Naive B cell (primary cell): ENCODE results near the gene RPUSD3. TPM values are rescaled to one million over a fixed set of nuclear protein-coding genes. Genes with fewer than 3 reads are reported as not detected.
A peak's percentile ranks its signal among the peaks of the same experiment; 100 is the strongest.
"Not testable (repeated sequence)": the region's sequence is repeated elsewhere in the genome, so short reads cannot be mapped to it uniquely, and the experiment has no call there.

Source experiments
- ATAC-seq, 2 donors: fragments of 150-1000 bp; cut with Tn5 transposase; 2 replicates each; pipeline ENCODE4 v1.10.0; 2021; ENCODE audit warnings: low read depth in 2 of 2, mild to moderate bottlenecking in 2 of 2, moderate library complexity in 2 of 2
- DNase-seq: peaks from one replicate; pipeline ENCODE4 v3.0.0; 2022
- H3K27ac Mint-ChIP-seq, 6 donors: one replicate each; pipeline ENCODE4 v1.8.0; 2020 to 2022; ENCODE audit warnings: mild to moderate bottlenecking in 6 of 6, mixed read lengths in 6 of 6, moderate library complexity in 5 of 6, inconsistent platforms in 2 of 6
- H3K27me3 Mint-ChIP-seq, 3 donors: one replicate each; pipeline ENCODE4 v1.8.0; 2021 to 2022; ENCODE audit warnings: mixed read lengths in 3 of 3, mild to moderate bottlenecking in 1 of 3
- H3K36me3 Mint-ChIP-seq, 2 donors: one replicate each; pipeline ENCODE4 v1.8.0; 2020 to 2022; ENCODE audit warnings: mixed read lengths in 2 of 2, inconsistent platforms in 1 of 2, mild to moderate bottlenecking in 1 of 2
- H3K4me1 Mint-ChIP-seq, 3 donors: one replicate each; pipeline ENCODE4 v1.8.0; 2020 to 2022; ENCODE audit warnings: mixed read lengths in 3 of 3, inconsistent platforms in 1 of 3, mild to moderate bottlenecking in 1 of 3, moderate library complexity in 1 of 3
- H3K4me3 Mint-ChIP-seq, 8 donors: one replicate each; pipeline ENCODE4 v1.8.0; 2020 to 2022; ENCODE audit warnings: mild to moderate bottlenecking in 8 of 8, mixed read lengths in 8 of 8, moderate library complexity in 8 of 8, inconsistent platforms in 2 of 8
- H3K9me3 Mint-ChIP-seq, 7 donors: one replicate each; pipeline ENCODE4 v1.8.0; 2020 to 2022; ENCODE audit warnings: mixed read lengths in 7 of 7, mild to moderate bottlenecking in 5 of 7, inconsistent platforms in 2 of 7, moderate library complexity in 1 of 7
- polyA plus RNA-seq, 6 donors: library from polyadenylated mRNA; unstranded; fragments of 300-500 nt; fragmentation: Illumina TruSeq; gene quantifications; one replicate each; pipeline ENCODE4 v1.2.3, GENCODE V29; 2021; ENCODE audit warnings: low read depth in 6 of 6

The RPUSD3 gene
- polyA plus RNA-seq, 6 donors from 2014 or later, result 56.7 to 76.4 (median 65.2) TPM

DNA sequence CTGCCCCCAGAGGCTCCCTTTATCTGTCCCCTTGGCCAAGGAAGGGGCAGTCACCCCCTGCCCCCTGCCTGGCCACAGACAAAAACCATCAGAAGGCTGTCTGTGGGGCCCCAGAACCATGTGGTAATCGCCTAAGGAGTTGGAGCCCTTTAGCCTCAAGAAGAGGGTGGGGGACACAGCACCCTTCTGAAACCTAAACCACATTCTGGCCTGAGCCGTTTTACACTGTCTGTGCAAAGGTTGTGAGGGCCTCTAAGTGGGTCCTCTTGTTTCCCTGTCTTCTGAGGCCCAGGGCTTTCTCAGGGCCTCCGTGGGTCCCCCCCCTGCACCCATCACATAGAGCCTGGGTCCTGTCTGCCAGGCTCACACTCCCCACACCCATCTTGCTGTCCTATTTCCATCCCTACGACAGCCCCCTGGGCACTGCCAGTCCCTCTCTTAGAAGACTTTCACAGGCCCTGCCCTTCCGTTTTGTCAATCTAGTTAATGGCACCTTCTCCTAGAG is 17.9 kb upstream of the RPUSD3 start:
- Mint-ChIP-seq H3K4me3 (peak overlapping the region in 3 of 8 donors; percentile 5 to 64 (median 41)), H3K27me3 (peaks cover 5 to 16% (median 10%) of the 10 kb centered on the region in 3 donors), H3K4me1 (peaks cover 0 to 5% (median 0%) of the 10 kb centered on the region in 3 donors), H3K36me3 (no peaks in the 10 kb centered on the region), H3K27ac (no peak overlapping the region), H3K9me3 (peaks cover 0 to 1% (median 0%) of the 10 kb centered on the region in 7 donors)
- DNase-seq, result no peak
- no peak for ATAC-seq

DNA sequence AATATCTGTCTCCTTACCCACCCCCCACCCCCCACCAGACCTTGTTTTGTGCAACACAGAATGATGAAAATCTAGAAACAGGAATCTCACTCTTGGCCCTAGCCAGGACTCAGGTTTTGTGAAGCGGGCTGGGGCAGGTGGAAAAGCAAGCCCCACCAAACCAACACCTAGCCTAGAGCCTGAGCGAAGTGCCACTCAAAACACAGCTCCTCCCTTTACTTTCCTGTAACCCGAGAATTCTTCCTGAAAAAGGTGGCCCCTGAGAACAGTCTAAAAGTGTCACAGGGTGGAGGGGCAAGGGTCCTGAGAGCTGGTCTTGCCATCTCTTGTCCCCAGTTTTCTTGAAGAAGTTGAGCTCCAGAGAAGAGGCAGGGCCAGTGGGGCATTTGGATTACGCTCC is 17.4 kb upstream of the RPUSD3 start:
- DNase-seq (no peak), ATAC-seq (no peak)
- Mint-ChIP-seq H3K4me3 (no peak overlapping the region), H3K36me3 (no peaks in the 10 kb centered on the region), H3K27ac (no peak overlapping the region), H3K9me3 (peaks cover 0 to 1% (median 0%) of the 10 kb centered on the region in 7 donors), H3K27me3 (peaks cover 5 to 16% (median 10%) of the 10 kb centered on the region in 3 donors), H3K4me1 (peaks cover 0 to 5% (median under 1%) of the 10 kb centered on the region in 3 donors)

DNA sequence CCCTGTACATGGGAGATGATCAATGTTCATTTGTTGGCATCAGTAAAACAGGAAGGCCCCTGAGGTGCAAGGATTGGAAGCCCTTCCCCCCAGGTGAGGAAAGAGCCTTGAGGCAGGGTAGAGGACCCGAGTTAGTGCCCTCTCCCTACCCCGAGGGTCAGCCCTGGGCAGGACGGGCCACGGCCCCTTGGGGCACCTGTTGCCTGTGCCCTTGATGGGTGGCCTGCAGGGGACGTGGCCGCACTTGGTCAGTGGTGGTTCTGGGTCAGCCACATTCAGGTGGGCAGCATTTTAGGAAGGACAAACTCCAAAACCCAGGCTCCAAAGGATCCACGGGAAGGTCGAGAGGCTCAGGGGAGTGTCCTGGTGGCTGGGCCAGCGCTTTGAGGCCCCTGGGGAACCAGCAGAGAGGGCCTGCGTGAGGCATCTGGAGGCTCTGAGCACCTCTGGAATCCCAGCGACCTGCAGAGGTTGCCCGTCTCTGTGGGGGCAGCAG is 15.8 kb upstream of the RPUSD3 start:
- Mint-ChIP-seq H3K9me3 (peaks cover 0 to 1% (median 0%) of the 10 kb centered on the region in 7 donors), H3K27ac (no peak overlapping the region), H3K4me1 (peaks cover 1 to 5% (median 4%) of the 10 kb centered on the region in 3 donors), H3K27me3 (peaks cover 5 to 16% (median 12%) of the 10 kb centered on the region in 3 donors), H3K36me3 (no peaks in the 10 kb centered on the region), H3K4me3 (peak overlapping the region in 1 of 8 donors; percentile 36)
- ATAC-seq (no peak), DNase-seq (no peak)

DNA sequence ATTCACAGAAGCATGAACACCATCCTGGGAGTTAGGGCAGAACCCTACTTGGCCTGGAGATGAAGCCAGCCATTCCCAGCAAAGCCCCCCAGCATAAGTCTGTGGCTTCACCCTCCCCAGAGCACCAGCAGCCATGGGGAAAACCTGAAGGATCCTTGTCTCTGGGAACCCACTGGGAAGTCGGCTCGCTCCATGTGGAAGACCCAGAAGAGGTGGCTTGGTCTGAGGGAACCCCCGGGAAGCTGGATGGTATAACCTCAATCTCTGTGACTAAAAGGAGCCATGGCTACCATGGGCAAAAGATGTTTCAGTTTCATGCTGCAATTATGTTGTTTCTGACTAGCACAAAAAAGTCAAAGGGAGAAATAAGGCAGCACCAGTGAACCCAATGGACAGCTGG is 11.8 kb upstream of the RPUSD3 start:
- Mint-ChIP-seq H3K27ac (no peak overlapping the region), H3K4me3 (no peak overlapping the region), H3K4me1 (peaks cover 0 to 4% (median 1%) of the 10 kb centered on the region in 3 donors), H3K36me3 (no peaks in the 10 kb centered on the region), H3K9me3 (no peaks in the 10 kb centered on the region), H3K27me3 (peaks cover 7 to 28% (median 19%) of the 10 kb centered on the region in 3 donors)
- no peak for DNase-seq
- no peak for ATAC-seq

DNA sequence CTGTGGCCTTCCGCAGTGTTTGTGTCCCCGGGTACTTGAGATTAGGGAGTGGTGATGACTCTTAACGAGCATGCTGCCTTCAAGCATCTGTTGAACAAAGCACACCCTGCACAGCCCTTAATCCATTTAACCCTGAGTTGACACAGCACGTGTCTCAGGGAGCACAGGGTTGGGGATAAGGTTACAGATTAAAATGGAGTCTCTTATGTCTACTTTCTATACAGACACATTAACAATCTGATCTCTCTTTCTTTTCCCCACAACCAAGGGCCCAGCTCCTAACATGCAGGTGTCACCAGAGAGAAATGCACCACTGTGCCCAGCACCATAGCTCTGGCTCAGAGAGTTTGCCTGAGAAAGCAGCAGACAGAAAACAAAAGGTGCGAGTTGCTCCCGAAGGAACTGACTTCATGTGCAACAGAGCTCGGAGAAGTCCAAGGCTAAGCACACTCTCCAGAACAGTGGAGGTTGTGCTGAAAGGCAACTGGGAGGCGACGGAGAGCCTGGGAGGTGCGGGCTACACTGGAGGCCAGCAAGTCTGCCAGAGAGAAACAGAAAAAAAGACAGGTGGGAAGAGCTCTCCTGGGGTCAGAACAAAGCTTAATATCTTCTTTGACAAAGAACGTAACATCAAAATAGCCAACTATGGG is 10.6 kb upstream of the RPUSD3 start:
- ATAC-seq, DNase-seq, H3K36me3 Mint-ChIP-seq, H3K4me1 Mint-ChIP-seq, H3K4me3 Mint-ChIP-seq, H3K9me3 Mint-ChIP-seq: not testable (repeated sequence)
- Mint-ChIP-seq H3K27me3 (peaks cover 7 to 28% (median 19%) of the 10 kb centered on the region in 3 donors), H3K27ac (peak overlapping the region in 1 of 6 donors; percentile 19)

DNA sequence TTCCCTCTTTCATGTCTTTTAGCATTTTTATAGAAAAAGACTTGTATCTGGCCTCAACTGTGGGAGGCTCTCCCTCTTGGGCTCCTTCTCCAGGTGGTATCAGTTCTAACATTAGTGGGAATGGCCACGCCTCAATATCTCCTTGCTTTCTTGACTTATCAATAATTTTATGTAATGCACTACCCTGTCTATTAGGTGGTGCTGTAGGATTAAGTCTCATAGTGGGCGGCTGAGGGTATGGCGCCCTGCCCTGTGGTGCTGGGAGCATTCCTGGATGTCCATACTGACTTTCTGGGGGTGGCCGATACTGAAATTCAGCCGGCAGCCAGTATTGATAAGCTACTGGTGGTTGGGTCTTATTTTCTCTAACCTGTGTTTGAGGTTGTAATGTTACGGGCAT is 8.7 kb upstream of the RPUSD3 start:
- Mint-ChIP-seq H3K4me3 (no peak overlapping the region), H3K4me1 (peaks cover 0 to 7% (median 1%) of the 10 kb centered on the region in 3 donors), H3K9me3 (no peaks in the 10 kb centered on the region), H3K27ac (no peak overlapping the region), H3K27me3 (peaks cover 7 to 28% (median 19%) of the 10 kb centered on the region in 3 donors), H3K36me3 (no peaks in the 10 kb centered on the region)
- ATAC-seq, result no peak
- no peak for DNase-seq

DNA sequence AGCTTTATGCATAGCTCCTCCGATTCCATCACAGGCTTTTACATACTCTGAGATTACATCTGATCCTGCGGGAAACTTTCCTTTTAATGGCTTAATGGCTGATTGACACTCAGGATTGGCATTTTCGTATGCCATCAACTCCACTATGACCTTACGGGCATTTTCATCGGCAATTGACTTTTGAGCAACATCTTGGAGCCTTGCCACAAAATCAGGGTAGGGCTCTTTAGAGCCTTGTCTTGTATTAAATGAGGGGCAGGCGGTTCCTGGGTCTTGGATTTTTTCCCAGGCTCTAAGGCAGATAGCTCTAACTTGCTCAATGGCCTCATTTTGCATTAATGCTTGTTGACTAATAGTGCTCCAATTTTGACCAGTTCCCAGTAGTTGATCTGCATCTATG is 8.1 kb upstream of the RPUSD3 start:
- peaks cover 7 to 28% (median 19%) of the 10 kb centered on the region in 3 donors for H3K27me3 Mint-ChIP-seq
- not testable (repeated sequence) for H3K27ac Mint-ChIP-seq, H3K4me3 Mint-ChIP-seq, ATAC-seq, H3K36me3 Mint-ChIP-seq, H3K9me3 Mint-ChIP-seq, DNase-seq, H3K4me1 Mint-ChIP-seq

DNA sequence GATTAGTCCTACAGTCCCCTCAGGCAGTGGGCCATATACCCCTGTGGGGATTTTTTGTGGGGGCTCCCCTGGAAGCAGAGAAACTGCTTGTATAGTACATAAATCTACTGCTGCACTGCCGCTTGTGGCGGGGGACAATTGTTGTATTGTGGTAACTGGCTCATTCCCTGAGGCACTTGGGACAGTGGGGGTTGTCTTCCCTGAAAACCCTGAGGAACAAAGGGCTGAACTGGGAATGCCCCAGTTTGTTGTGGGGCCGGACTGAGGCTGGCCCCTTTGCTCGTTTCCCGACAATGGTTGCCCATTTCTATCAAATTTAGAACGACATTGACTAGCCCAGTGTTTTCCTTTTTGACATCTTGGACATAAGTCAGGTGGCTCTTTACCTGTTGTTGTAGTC is 7.6 kb upstream of the RPUSD3 start:
- not testable (repeated sequence) for H3K36me3 Mint-ChIP-seq, DNase-seq, H3K4me3 Mint-ChIP-seq, H3K4me1 Mint-ChIP-seq, ATAC-seq, H3K27ac Mint-ChIP-seq, H3K9me3 Mint-ChIP-seq
- peaks cover 7 to 28% (median 19%) of the 10 kb centered on the region in 3 donors for H3K27me3 Mint-ChIP-seq

DNA sequence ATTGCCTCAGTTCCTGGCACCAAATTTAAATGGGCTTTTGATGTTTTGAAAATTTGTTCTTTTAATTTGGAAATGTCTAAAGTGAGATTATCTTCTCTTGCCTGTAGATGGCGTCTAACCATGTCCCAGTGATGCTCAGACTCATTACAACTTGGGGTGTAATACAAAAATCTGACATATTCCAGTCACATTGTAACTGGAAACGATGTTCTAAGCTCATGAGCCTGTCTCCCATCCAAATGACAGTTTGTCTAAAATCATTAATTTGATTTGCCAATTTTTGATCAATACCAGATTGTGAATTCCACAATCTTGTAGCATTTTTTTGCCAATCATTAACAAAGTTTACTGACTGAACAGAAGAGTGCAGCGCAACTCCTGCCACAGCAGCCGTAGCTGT is 5.1 kb upstream of the RPUSD3 start:
- H3K27ac Mint-ChIP-seq, result peak overlapping the region in 1 of 6 donors; percentile 15
- peak overlapping the region in 1 of 8 donors; percentile 59 for H3K4me3 Mint-ChIP-seq
- H3K4me1 Mint-ChIP-seq, H3K9me3 Mint-ChIP-seq, H3K36me3 Mint-ChIP-seq, ATAC-seq: not testable (repeated sequence)
- peaks cover 7 to 27% (median 13%) of the 10 kb centered on the region in 3 donors for H3K27me3 Mint-ChIP-seq
- DNase-seq, result peak; percentile 23

DNA sequence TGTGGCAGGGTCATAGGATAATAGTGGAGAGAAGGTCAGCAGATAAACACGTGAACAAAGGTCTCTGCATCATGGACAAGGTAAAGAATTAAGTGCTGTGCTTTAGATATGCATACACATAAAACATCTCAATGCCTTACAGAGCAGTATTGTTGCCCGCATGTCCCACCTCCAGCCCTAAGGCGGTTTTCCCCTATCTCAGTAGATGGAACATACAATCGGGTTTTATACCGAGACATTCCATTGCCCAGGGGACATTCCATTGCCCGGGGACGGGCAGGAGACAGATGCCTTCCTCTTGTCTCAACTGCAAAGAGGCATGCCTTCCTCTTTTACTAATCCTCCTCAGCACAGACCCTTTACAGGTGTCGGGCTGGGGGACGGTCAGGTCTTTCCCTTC is 4.1 kb upstream of the RPUSD3 start:
- not testable (repeated sequence) for H3K36me3 Mint-ChIP-seq, H3K4me3 Mint-ChIP-seq, H3K27ac Mint-ChIP-seq, ATAC-seq, DNase-seq, H3K9me3 Mint-ChIP-seq
- Mint-ChIP-seq H3K4me1 (peaks cover 8 to 17% (median 13%) of the 10 kb centered on the region in 3 donors), H3K27me3 (peaks cover 6 to 17% (median 13%) of the 10 kb centered on the region in 3 donors)

DNA sequence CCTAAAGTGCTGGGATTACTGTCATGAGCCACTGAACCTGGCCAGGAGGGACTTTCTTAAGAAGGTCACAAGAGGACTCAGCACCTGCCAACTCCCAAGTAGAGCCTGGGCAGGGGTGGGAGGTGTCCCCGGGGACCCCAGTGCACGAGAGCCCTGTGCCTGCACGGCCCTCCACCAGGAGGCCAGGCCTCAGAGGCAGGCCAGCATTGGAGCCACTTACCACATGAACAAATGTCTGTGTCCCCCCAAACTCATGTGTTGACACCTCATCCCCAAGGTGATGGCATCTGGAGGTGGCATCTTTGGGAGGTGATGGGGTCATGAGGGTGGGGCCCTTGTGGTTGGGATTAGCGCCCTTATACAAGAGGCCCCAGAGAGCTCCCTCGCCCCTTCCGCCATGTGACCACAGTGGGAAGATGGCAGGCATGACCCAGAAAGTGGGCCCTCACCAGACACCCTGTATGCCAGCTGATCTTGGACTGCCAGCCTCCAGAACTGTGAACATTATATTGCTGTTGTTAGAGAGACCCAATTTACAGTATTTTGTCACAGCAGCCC is 3.2 kb upstream of the RPUSD3 start:
- Mint-ChIP-seq H3K27ac (no peak overlapping the region), H3K36me3 (no peaks in the 10 kb centered on the region), H3K9me3 (no peaks in the 10 kb centered on the region), H3K27me3 (peaks cover 0 to 11% (median 10%) of the 10 kb centered on the region in 3 donors), H3K4me3 (no peak overlapping the region), H3K4me1 (peaks cover 15 to 24% (median 21%) of the 10 kb centered on the region in 3 donors)
- no peak for ATAC-seq
- DNase-seq, result no peak

DNA sequence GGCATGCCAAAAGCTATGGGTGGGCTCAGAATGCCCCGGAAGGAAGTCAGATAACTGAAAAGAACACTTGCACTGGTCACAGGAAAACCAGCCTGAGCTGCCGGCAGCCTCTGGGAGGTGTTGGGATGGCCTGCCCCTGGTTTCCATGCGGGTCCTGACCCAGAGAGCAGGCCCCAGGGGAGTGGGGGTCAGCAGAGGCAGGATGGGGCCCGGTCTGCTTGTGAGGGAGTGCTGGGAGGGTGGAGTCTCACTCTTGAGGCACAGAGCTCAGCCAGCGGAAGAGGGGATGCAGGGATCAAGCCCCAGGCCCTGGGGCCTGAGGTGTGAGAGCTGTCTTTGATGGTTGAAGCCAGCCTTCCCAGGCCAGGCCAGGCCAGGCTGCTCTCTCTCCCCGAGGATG is 2.4 kb upstream of the RPUSD3 start:
- H3K4me1 Mint-ChIP-seq, result peaks cover 16 to 28% (median 25%) of the 10 kb centered on the region in 3 donors
- peaks cover 0 to 3% (median 2%) of the 10 kb centered on the region in 3 donors for H3K27me3 Mint-ChIP-seq
- peak overlapping the region in 2 of 8 donors; percentile 71 to 80 for H3K4me3 Mint-ChIP-seq
- H3K36me3 Mint-ChIP-seq, result no peaks in the 10 kb centered on the region
- no peak for ATAC-seq
- no peaks in the 10 kb centered on the region for H3K9me3 Mint-ChIP-seq
- no peak overlapping the region for H3K27ac Mint-ChIP-seq
- DNase-seq, result no peak

DNA sequence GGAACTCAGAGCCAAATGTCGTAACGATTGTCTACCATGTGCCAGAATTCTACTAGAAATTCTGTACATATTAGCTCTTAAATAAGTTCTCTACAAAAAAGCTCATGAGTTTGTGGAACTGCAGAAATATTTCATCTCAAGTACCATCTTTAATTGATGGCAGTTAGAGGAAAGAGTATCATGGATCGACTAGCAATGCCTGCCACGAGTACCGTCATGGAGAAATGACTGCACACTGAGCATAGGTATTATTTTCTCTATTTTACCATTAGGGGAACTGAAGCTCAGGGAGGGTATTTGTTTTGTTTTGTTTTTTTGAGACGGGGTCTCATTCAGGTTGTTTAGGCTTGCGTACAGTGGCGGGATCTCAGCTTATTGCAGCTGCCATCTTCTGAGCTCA is 2.8 kb downstream of the RPUSD3 start:
- Mint-ChIP-seq H3K4me1 (peaks cover 16 to 28% (median 25%) of the 10 kb centered on the region in 3 donors), H3K27me3 (no peaks in the 10 kb centered on the region), H3K4me3 (peak overlapping the region in 3 of 8 donors; percentile 49 to 100 (median 64)), H3K9me3 (no peaks in the 10 kb centered on the region), H3K36me3 (no peaks in the 10 kb centered on the region), H3K27ac (peak overlapping the region in 2 of 6 donors; percentile 72 to 89)
- no peak for ATAC-seq
- no peak for DNase-seq

DNA sequence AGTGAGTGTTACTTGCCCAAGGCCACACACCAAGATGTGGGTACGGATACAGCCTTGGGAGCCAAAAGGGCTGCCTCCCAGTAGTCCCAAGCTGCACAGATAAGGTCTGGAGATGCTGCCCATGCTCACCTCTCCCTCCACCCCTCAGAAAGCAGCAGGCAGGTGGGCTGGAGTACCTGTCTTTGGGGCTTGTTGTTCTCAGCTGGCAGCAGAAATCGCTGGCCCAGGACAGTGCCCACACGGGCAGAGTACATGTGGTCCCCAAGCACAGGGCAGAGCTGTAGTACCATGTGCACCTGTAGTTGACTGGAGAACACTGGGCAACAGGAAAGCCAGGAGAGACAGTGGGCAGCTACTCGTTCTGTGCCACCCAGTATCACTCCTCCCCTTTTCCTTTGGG is 5.0 kb downstream of the RPUSD3 start:
- DNase-seq (no peak), ATAC-seq (no peak)
- H3K9me3 Mint-ChIP-seq, result no peaks in the 10 kb centered on the region
- no peaks in the 10 kb centered on the region for H3K36me3 Mint-ChIP-seq
- peaks cover 15 to 27% (median 19%) of the 10 kb centered on the region in 3 donors for H3K4me1 Mint-ChIP-seq
- no peak overlapping the region for H3K27ac Mint-ChIP-seq
- H3K4me3 Mint-ChIP-seq, result peak overlapping the region in 1 of 8 donors; percentile 54
- no peaks in the 10 kb centered on the region for H3K27me3 Mint-ChIP-seq
